A549 (cell line): ENCODE measurements around the gene SLC35F3.

Experiments
- BCL3 ChIP-seq: fragments of >200 bp; sonication (Bioruptor Twin); formaldehyde crosslinking; IDR thresholded peaks from 3 replicates; pipeline ENCODE4 v1.6.1; 2016
- CEBPB ChIP-seq, 2 experiments: fragments of >200 bp in 1 of 2; sonication (Bioruptor Twin) in 1 of 2; formaldehyde crosslinking in 1 of 2; IDR thresholded peaks; 2 replicates each; pipeline ENCODE4 v1.6.1; 2012 to 2016
- CHD2 ChIP-seq: fragments of 150-350 bp; IDR thresholded peaks from 2 replicates; pipeline ENCODE4 v1.6.1; 2014; ENCODE audit warnings: low read length; ENCODE audit not compliant: partially characterized antibody
- EP300 ChIP-seq, 2 experiments: fragments of >200 bp; sonication (Bioruptor Twin); formaldehyde crosslinking; IDR thresholded peaks; 2 replicates in 1 of 2; 3 replicates in 1 of 2; pipeline ENCODE4 v1.6.1; 2016 to 2017
- HDAC2 ChIP-seq: fragments of 200-600 bp; sonication (generic); IDR thresholded peaks from 2 replicates; pipeline ENCODE4 v1.6.1; 2016
- JUNB ChIP-seq: fragments of >200 bp; sonication (Bioruptor Twin); formaldehyde crosslinking; IDR thresholded peaks from 2 replicates; pipeline ENCODE4 v1.6.1; 2016
- MAX ChIP-seq: IDR thresholded peaks from 2 replicates; pipeline ENCODE4 v1.6.1; 2012
- MAZ ChIP-seq: fragments of 150-350 bp; IDR thresholded peaks from 2 replicates; pipeline ENCODE4 v1.6.1; 2014; ENCODE audit warnings: antibody characterized with exemption, low read depth, low read length, borderline replicate concordance
- NPAS2 ChIP-seq: fragments of 250-450 bp; sonication (Bioruptor Pico); IDR thresholded peaks from 2 replicates; pipeline ENCODE4 v1.8.0; 2022; ENCODE audit warnings: mild to moderate bottlenecking, moderate library complexity, borderline replicate concordance
- RFX5 ChIP-seq: fragments of 450-650 bp; IDR thresholded peaks from 2 replicates; pipeline ENCODE4 v1.7.1; 2014; ENCODE audit warnings: antibody characterized with exemption, mild to moderate bottlenecking, moderate library complexity
- TF ChIP-seq, protein P1 (sequence below): fragments of >200 bp; sonication (Bioruptor Twin); formaldehyde crosslinking; IDR thresholded peaks from 3 replicates; pipeline ENCODE4 v1.5.1; 2016

- TF ChIP-seq NPAS2 (no peak), EP300 (IDR thresholded peaks at IDR 0.05) (no peak), BCL3 (no peak), MAZ (no peak), JUNB (no peak), RFX5 (no peak), CEBPB (IDR thresholded peaks at IDR 0.05) (no peak), MAX (no peak), CHD2 (no peak), HDAC2 (no peak)
- TF ChIP-seq, protein P1, sequence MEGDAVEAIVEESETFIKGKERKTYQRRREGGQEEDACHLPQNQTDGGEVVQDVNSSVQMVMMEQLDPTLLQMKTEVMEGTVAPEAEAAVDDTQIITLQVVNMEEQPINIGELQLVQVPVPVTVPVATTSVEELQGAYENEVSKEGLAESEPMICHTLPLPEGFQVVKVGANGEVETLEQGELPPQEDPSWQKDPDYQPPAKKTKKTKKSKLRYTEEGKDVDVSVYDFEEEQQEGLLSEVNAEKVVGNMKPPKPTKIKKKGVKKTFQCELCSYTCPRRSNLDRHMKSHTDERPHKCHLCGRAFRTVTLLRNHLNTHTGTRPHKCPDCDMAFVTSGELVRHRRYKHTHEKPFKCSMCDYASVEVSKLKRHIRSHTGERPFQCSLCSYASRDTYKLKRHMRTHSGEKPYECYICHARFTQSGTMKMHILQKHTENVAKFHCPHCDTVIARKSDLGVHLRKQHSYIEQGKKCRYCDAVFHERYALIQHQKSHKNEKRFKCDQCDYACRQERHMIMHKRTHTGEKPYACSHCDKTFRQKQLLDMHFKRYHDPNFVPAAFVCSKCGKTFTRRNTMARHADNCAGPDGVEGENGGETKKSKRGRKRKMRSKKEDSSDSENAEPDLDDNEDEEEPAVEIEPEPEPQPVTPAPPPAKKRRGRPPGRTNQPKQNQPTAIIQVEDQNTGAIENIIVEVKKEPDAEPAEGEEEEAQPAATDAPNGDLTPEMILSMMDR, result no peak
Measured at GRCh38 chr1:234340528-234340927, 436.1 kb downstream of the SLC35F3 start.
